GM12878 (cell line): Measurements from ENCODE around the gene SRI. TPM values are rescaled to one million over a fixed set of nuclear protein-coding genes. Genes with fewer than 3 reads are reported as not detected.

Experiments
- ATAC-seq: fragments of 200-7000 bp; cut with Tn5 transposase; 3 replicates; pipeline ENCODE4 v1.9.1; 2020; ENCODE audit warnings: mild to moderate bottlenecking, moderate library complexity
- BruUV-seq: library from RNA; stranded (reverse); fragments of 400-500 nt; replicated peaks from 2 replicates; lab custom pipeline; 2021; lab: Mats Ljungman, UMichigan
- CTCF ChIA-PET: fragments of 300-600 bp; sonication (Branson Sonifier 250); formaldehyde crosslinking; extraction: SDS; loops from one replicate; lab custom pipeline; 2021; ENCODE audit warnings: inconsistent platforms; lab: Yijun Ruan, JAX
- POLR2A ChIA-PET: fragments of 350-600 bp; formaldehyde crosslinking; extraction: SDS; loops from one replicate; lab custom pipeline; 2021; ENCODE audit warnings: inconsistent platforms; lab: Charles Lee
- RAD21 ChIA-PET: fragments of 300-600 bp; sonication (Branson Sonifier 250); formaldehyde crosslinking; loops from one replicate; lab custom pipeline; 2023; ENCODE audit warnings: antibody characterized with exemption; ENCODE audit not compliant: unreplicated experiment; lab: Charles Lee
- SMC1A ChIA-PET: fragments of 300-600 bp; sonication (Branson Sonifier 250); formaldehyde crosslinking; loops from one replicate; lab custom pipeline; 2023; ENCODE audit not compliant: unreplicated experiment, uncharacterized antibody; lab: Charles Lee
- DNase-seq: peaks from one replicate; pipeline ENCODE4 v3.0.0-alpha.2; 2011; ENCODE audit warnings: low read depth, low spot score
- FAIRE-seq: peaks from 3 replicates; lab custom pipeline; 2011; peaks lifted over from hg19 to GRCh38; lab: Jason Lieb, UNC
- H2AFZ ChIP-seq: 2 replicates; pipeline ENCODE4 v1.6.0; 2011; ENCODE audit warnings: low read depth, low read length, control low read depth; ENCODE audit not compliant: control insufficient read depth
- H3K27ac ChIP-seq: 2 replicates; pipeline ENCODE4 v1.5.1; 2011; ENCODE audit warnings: control low read depth; ENCODE audit not compliant: control insufficient read depth, insufficient read depth
- H3K27me3 ChIP-seq, 2 experiments: replicated peaks in 1 of 2; 2 replicates each; pipeline versions ENCODE4 v1.6.0 to v1.6.1; 2011; ENCODE audit warnings: low read length in 1 of 2; ENCODE audit not compliant: control insufficient read depth in 2 of 2, insufficient read depth in 2 of 2
- H3K36me3 ChIP-seq, 2 experiments: 2 replicates each; pipeline ENCODE4 v1.5.1; 2011; ENCODE audit warnings: low read length in 1 of 2; ENCODE audit not compliant: control insufficient read depth in 2 of 2, insufficient read depth in 2 of 2
- H3K4me1 ChIP-seq: 2 replicates; pipeline ENCODE4 v1.6.1; 2011; ENCODE audit warnings: mild to moderate bottlenecking, low read length, moderate library complexity, mixed read lengths; ENCODE audit not compliant: control insufficient read depth, insufficient read depth
- H3K4me2 ChIP-seq: 2 replicates; pipeline ENCODE4 v1.6.0; 2011; ENCODE audit warnings: control low read depth; ENCODE audit not compliant: control insufficient read depth, insufficient read depth
- H3K4me3 ChIP-seq: fragments of 200-600 bp; sonication (generic); 2 replicates; pipeline ENCODE4 v1.5.1; 2016
- H3K79me2 ChIP-seq: 2 replicates; pipeline ENCODE4 v1.6.0; 2011; ENCODE audit warnings: low read length; ENCODE audit not compliant: control insufficient read depth, insufficient read depth
- H3K9ac ChIP-seq: 2 replicates; pipeline ENCODE4 v1.8.0; 2011; ENCODE audit warnings: low read length, control low read depth, mixed read lengths; ENCODE audit not compliant: control insufficient read depth, insufficient read depth
- H3K9me3 ChIP-seq: replicated peaks from 3 replicates; pipeline ENCODE4 v1.5.1; 2011; ENCODE audit warnings: mild to moderate bottlenecking, low read length; ENCODE audit not compliant: control insufficient read depth, insufficient read depth
- H4K20me1 ChIP-seq: 2 replicates; pipeline ENCODE4 v1.6.0; 2011; ENCODE audit not compliant: control insufficient read depth, insufficient read depth
- EED ChIP-seq: sonication (generic); IDR thresholded peaks from 2 replicates; pipeline ENCODE4 v1.6.1; 2016; ENCODE audit warnings: antibody characterized with exemption, low read depth
- FOXM1 ChIP-seq: IDR thresholded peaks from 2 replicates; pipeline ENCODE4 v1.6.1; 2012; ENCODE audit warnings: low read depth, mild to moderate bottlenecking, inconsistent platforms, low read length, moderate library complexity
- HDAC2 ChIP-seq: fragments of 200-600 bp; sonication (generic); IDR thresholded peaks from 2 replicates; pipeline ENCODE4 v1.6.1; 2017
- IKZF2 ChIP-seq, 2 experiments: fragments of 450-650 bp; IDR thresholded peaks; 2 replicates each; pipeline ENCODE4 v1.6.1; 2017; ENCODE audit warnings: mild to moderate bottlenecking in 2 of 2, moderate library complexity in 2 of 2
- JUNB ChIP-seq: IDR thresholded peaks from 2 replicates; pipeline ENCODE4 v1.6.1; 2016; ENCODE audit warnings: antibody characterized with exemption, mild to moderate bottlenecking
- KLF5 ChIP-seq: fragments of 450-650 bp; IDR thresholded peaks from 2 replicates; pipeline ENCODE4 v1.6.1; 2014; ENCODE audit warnings: mild to moderate bottlenecking; ENCODE audit not compliant: partially characterized antibody
- MLLT1 ChIP-seq: fragments of 450-650 bp; IDR thresholded peaks from 2 replicates; pipeline ENCODE4 v1.6.1; 2016; ENCODE audit warnings: mild to moderate bottlenecking
- POLR2A ChIP-seq: IDR thresholded peaks from 2 replicates; pipeline ENCODE4 v1.6.1; 2011; ENCODE audit warnings: low read depth, mild to moderate bottlenecking, low read length
- RAD21 ChIP-seq: IDR thresholded peaks from 2 replicates; pipeline ENCODE4 v1.6.1; 2011; ENCODE audit warnings: mild to moderate bottlenecking, low read depth, low read length, moderate library complexity; ENCODE audit not compliant: insufficient read depth
- SMAD5 ChIP-seq: IDR thresholded peaks from 2 replicates; pipeline ENCODE4 v1.6.1; 2016; ENCODE audit warnings: antibody characterized with exemption, low read depth
- SPI1 ChIP-seq: IDR thresholded peaks from 2 replicates; pipeline ENCODE4 v1.6.1; 2011; ENCODE audit warnings: low read depth, mild to moderate bottlenecking, low read length, moderate library complexity, borderline replicate concordance; ENCODE audit not compliant: insufficient read depth
- TCF3 ChIP-seq: IDR thresholded peaks from 2 replicates; pipeline ENCODE4 v1.6.1; 2012; ENCODE audit warnings: low read depth, mild to moderate bottlenecking, low read length, borderline replicate concordance; ENCODE audit not compliant: insufficient read depth
- YBX1 ChIP-seq: fragments of 450-650 bp; IDR thresholded peaks from 2 replicates; pipeline ENCODE4 v1.6.1; 2016; ENCODE audit warnings: antibody characterized with exemption
- ZBED1 ChIP-seq: IDR thresholded peaks from 2 replicates; pipeline ENCODE4 v1.6.1; 2016; ENCODE audit warnings: borderline replicate concordance
- ZNF207 ChIP-seq: fragments of 450-650 bp; IDR thresholded peaks from 2 replicates; pipeline ENCODE4 v1.6.1; 2014; ENCODE audit warnings: antibody characterized with exemption, mild to moderate bottlenecking, borderline replicate concordance
- ZNF622 ChIP-seq: fragments of 450-650 bp; IDR thresholded peaks from 2 replicates; pipeline ENCODE4 v1.6.1; 2017; ENCODE audit warnings: mild to moderate bottlenecking, inconsistent platforms
- WGBS: methylation state at CpG from one replicate; pipeline ENCODE4 v1.1.6; 2016; ENCODE audit warnings: low lambda C conversion rate; ENCODE audit not compliant: insufficient replicate concordance, insufficient coverage; ENCODE audit errors: missing lambda C conversion rate; 5-methylcytosine and 5-hydroxymethylcytosine counted together
- in situ Hi-C: fragments of 300-500 bp; cut with MboI; formaldehyde crosslinking; loops from 9 replicates; pipeline ENCODE4 v1.14.3; 2018; ENCODE audit warnings: mixed read lengths
- intact Hi-C: fragments of 100-400 bp; cut with micrococcal nuclease; formaldehyde crosslinking; loops from one replicate; pipeline ENCODE4 v1.14.2; 2022; ENCODE audit not compliant: unreplicated experiment
- polyA plus RNA-seq, 11 experiments: library from polyadenylated mRNA; depleted of rRNA in 4 of 11; unstranded in 6 of 11; stranded (reverse) in 5 of 11; fragments of >200 nt; fragmentation: Nextera tagmentation in 4 of 11; fragmentation: Illumina TruSeq in 1 of 11; extraction: Ambion mirVana in 4 of 11; extraction: Trizol in 1 of 11; gene quantifications; 1 replicate in 1 of 11; 2 replicates in 10 of 11; pipeline versions ENCODE4 v1.2.1 to v1.2.3, GENCODE V29; 2011 to 2016; ENCODE audit warnings: inconsistent platforms in 2 of 11, missing spikeins in 2 of 11, low read depth in 1 of 11
- total RNA-seq, 4 experiments: library from RNA; depleted of rRNA in 3 of 4; stranded (reverse); fragments of >200 nt in 3 of 4; fragmentation: Illumina TruSeq in 1 of 4; extraction: Trizol in 1 of 4; gene quantifications; 2 replicates each; pipeline versions ENCODE4 v1.2.1 to v1.2.3, GENCODE V29; 2013 to 2021
- TF ChIP-seq, protein P1 (sequence below): fragments of 450-650 bp; IDR thresholded peaks from 2 replicates; pipeline ENCODE4 v1.6.1; 2018; ENCODE audit warnings: mild to moderate bottlenecking, low read depth, moderate library complexity; ENCODE audit not compliant: partially characterized antibody
- TF ChIP-seq, protein P2 (sequence below): fragments of 450-650 bp; conservative IDR thresholded peaks from 2 replicates; pipeline ENCODE4 v1.6.1; 2017; ENCODE audit warnings: mild to moderate bottlenecking, moderate library complexity

SRI gene
- total and polyA plus RNA-seq, 10 of the 15 experiments (the other 5 are each of a cell fraction or from before 2014, with no cell fraction given) = 94.7 to 588 (median 242) TPM

DNA sequence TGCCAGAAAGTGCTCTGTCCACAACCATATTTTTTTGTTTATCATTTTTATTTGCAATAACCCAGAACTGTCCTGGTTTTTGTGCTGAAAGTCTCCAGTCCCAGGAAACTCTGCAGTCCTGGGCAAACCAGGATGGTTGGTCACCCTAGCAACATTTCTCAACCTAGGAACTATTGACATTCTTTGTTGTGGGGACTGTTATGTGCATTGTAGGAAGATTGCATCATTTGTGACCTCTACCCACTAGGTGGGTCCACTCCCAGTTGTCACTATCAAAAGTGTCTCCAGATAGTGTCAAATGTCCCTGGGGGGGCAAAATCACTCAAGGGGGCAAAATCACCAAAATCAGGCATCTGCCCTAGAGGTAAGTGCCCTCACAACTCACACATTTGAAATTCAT, 14.0 kb upstream of the SRI start (continued):
- TF ChIP-seq, protein P1, sequence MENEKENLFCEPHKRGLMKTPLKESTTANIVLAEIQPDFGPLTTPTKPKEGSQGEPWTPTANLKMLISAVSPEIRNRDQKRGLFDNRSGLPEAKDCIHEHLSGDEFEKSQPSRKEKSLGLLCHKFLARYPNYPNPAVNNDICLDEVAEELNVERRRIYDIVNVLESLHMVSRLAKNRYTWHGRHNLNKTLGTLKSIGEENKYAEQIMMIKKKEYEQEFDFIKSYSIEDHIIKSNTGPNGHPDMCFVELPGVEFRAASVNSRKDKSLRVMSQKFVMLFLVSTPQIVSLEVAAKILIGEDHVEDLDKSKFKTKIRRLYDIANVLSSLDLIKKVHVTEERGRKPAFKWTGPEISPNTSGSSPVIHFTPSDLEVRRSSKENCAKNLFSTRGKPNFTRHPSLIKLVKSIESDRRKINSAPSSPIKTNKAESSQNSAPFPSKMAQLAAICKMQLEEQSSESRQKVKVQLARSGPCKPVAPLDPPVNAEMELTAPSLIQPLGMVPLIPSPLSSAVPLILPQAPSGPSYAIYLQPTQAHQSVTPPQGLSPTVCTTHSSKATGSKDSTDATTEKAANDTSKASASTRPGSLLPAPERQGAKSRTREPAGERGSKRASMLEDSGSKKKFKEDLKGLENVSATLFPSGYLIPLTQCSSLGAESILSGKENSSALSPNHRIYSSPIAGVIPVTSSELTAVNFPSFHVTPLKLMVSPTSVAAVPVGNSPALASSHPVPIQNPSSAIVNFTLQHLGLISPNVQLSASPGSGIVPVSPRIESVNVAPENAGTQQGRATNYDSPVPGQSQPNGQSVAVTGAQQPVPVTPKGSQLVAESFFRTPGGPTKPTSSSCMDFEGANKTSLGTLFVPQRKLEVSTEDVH = no peak
- TF ChIP-seq FOXM1 = no peak
- no peak for TF ChIP-seq POLR2A
- no peak for TF ChIP-seq KLF5
- no peak for TF ChIP-seq IKZF2 (IDR thresholded peaks at IDR 0.05)
- TF ChIP-seq TCF3 = no peak
- TF ChIP-seq ZNF207 = no peak

DNA sequence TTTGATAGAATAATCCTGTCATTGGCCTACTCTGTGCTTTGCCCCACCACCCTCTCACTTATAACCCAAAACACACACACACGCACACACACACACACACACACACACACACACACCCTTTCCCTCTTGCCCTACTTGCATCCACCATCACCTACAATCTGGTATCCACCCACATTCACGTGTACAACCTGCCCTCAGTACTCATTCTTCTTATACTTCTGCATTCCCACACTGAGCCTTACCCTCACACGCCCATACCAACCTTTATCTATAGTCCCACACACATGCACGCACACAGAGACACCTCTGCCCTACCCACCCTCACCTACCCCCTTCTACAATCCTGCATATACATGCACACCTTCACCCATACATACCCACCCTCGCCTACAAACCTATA, 10.8 kb upstream of the SRI start:
- Histone ChIP-seq H3K4me1 (no peaks in the 10 kb centered on the region), H3K4me3 (no peak overlapping the region), H3K27ac (no peak overlapping the region), H4K20me1 (no peaks in the 10 kb centered on the region), H3K36me3 (no peaks in the 10 kb centered on the region), H3K79me2 (no peaks in the 10 kb centered on the region), H3K4me2 (no peak overlapping the region), H3K27me3 (no peaks in the 10 kb centered on the region), H3K9ac (no peak overlapping the region), H3K9me3 (no peaks in the 10 kb centered on the region; the same call in 2 of the 3 replicates), H2AFZ (no peak overlapping the region)
- intact Hi-C loops (no loop called here), in situ Hi-C loops (loop anchor here (25.0 kb wide), 1 partner anchor 607 kb away; no protein-coding TSS in a partner anchor)
- POLR2A ChIA-PET = no interaction called here
- WGBS = 25% methylated on average over 5 of the region's 5 CpGs
- ATAC-seq (no peak), DNase-seq (no peak), FAIRE-seq (no peak)
- SMC1A ChIA-PET = interaction anchor here (1.4 kb wide), 1 partner anchor 10 kb away, joined by 5 read pairs; no protein-coding TSS in a partner anchor
- CTCF ChIA-PET = no interaction called here
- RAD21 ChIA-PET = no interaction called here
- no TSS peak for BruUV-seq
- TF ChIP-seq HDAC2 = no peak
- TF ChIP-seq ZNF622 = no peak
- TF ChIP-seq RAD21 = no peak
- TF ChIP-seq SPI1 = no peak
- TF ChIP-seq ZBED1 = no peak
- TF ChIP-seq YBX1 = no peak
- TF ChIP-seq MLLT1 = no peak
- TF ChIP-seq, protein P2, sequence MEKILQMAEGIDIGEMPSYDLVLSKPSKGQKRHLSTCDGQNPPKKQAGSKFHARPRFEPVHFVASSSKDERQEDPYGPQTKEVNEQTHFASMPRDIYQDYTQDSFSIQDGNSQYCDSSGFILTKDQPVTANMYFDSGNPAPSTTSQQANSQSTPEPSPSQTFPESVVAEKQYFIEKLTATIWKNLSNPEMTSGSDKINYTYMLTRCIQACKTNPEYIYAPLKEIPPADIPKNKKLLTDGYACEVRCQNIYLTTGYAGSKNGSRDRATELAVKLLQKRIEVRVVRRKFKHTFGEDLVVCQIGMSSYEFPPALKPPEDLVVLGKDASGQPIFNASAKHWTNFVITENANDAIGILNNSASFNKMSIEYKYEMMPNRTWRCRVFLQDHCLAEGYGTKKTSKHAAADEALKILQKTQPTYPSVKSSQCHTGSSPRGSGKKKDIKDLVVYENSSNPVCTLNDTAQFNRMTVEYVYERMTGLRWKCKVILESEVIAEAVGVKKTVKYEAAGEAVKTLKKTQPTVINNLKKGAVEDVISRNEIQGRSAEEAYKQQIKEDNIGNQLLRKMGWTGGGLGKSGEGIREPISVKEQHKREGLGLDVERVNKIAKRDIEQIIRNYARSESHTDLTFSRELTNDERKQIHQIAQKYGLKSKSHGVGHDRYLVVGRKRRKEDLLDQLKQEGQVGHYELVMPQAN = no peak
- TF ChIP-seq EED = no peak
- no peak for TF ChIP-seq SMAD5
- TF ChIP-seq JUNB = no peak
